ENCODE measurements around the gene MAP2K7.

DNA sequence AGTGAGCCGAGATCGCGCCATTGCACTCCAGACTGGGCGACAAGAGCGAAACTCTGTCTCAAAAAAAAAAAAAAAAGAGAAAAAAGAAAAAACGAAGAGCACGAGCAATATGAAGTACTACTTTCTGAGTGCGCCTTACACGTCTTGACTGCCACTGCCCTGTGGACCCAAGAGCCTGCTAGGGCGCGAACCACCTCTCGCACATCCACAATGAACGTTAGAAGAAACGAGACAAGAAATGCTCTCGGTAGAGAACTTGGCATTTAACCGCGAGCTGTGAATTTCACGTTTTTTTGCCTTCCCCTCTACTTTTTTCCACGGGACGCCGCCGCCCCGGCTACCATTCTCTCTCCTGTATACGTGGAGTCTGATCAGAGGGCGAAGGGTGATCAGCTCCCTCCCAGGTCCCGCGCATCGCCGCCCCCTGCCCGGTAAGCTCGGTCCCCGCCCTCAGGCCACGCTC, 39.3 kb downstream of the MAP2K7 start:
- TF ChIP-seq, protein P1, sequence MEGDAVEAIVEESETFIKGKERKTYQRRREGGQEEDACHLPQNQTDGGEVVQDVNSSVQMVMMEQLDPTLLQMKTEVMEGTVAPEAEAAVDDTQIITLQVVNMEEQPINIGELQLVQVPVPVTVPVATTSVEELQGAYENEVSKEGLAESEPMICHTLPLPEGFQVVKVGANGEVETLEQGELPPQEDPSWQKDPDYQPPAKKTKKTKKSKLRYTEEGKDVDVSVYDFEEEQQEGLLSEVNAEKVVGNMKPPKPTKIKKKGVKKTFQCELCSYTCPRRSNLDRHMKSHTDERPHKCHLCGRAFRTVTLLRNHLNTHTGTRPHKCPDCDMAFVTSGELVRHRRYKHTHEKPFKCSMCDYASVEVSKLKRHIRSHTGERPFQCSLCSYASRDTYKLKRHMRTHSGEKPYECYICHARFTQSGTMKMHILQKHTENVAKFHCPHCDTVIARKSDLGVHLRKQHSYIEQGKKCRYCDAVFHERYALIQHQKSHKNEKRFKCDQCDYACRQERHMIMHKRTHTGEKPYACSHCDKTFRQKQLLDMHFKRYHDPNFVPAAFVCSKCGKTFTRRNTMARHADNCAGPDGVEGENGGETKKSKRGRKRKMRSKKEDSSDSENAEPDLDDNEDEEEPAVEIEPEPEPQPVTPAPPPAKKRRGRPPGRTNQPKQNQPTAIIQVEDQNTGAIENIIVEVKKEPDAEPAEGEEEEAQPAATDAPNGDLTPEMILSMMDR (IDR thresholded peaks at IDR 0.05), result no peak
- no peak for TF ChIP-seq POLR2A (IDR thresholded peaks at IDR 0.05)

Measured in lower leg skin (tissue), 3 donors.